Esophagus muscularis mucosa (tissue), 4 donors: ENCODE results near the gene DOCK1. TPM values are rescaled to one million over a fixed set of nuclear protein-coding genes. Genes with fewer than 3 reads are reported as not detected.
A peak's percentile ranks its signal among the peaks of the same experiment; 100 is the strongest.

Source experiments
- DNase-seq: peaks from one replicate; pipeline ENCODE4 v3.0.0-alpha.2; 2017; ENCODE audit errors: extremely low spot score
- H3K27ac ChIP-seq, 4 donors: fragments of 200-600 bp; sonication (generic); replicated peaks in 1 of 4; 1 replicate in 3 of 4; 2 replicates in 1 of 4; pipeline ENCODE4 v1.5.1; 2016 to 2019; ENCODE audit warnings: mild to moderate bottlenecking in 1 of 4
- H3K27me3 ChIP-seq, 4 donors: fragments of 200-600 bp; sonication (generic); one replicate each; pipeline versions ENCODE4 v1.5.1 to v1.6.0; 2016 to 2019
- H3K36me3 ChIP-seq, 4 donors: fragments of 200-600 bp; sonication (generic); one replicate each; pipeline ENCODE4 v1.5.1; 2016 to 2019
- H3K4me1 ChIP-seq, 4 donors: fragments of 200-600 bp; sonication (generic); one replicate each; pipeline ENCODE4 v1.5.1; 2016 to 2019
- H3K4me3 ChIP-seq, 4 donors: fragments of 200-600 bp; sonication (generic); 1 replicate in 2 of 4; 2 replicates in 2 of 4; pipeline ENCODE4 v1.5.1; 2016 to 2019; ENCODE audit warnings: mild to moderate bottlenecking in 4 of 4, moderate library complexity in 1 of 4
- H3K9me3 ChIP-seq, 4 donors: fragments of 200-600 bp; sonication (generic); 1 replicate in 3 of 4; 2 replicates in 1 of 4; pipeline ENCODE4 v1.5.1; 2016 to 2019
- EP300 ChIP-seq: sonication (generic); formaldehyde crosslinking; IDR thresholded peaks from one replicate; pipeline ENCODE4 v1.6.1; 2017; ENCODE audit warnings: antibody characterized with exemption
- POLR2A ChIP-seq: fragments of 450-650 bp; IDR thresholded peaks from one replicate; pipeline ENCODE4 v1.6.1; 2017; ENCODE audit warnings: antibody characterized with exemption, moderate library complexity, mild to moderate bottlenecking, low read depth
- POLR2AphosphoS5 ChIP-seq, 2 donors: sonication (generic); formaldehyde crosslinking; IDR thresholded peaks; one replicate each; pipeline ENCODE4 v1.6.1; 2017; ENCODE audit warnings: antibody characterized with exemption in 2 of 2
- WGBS: methylation state at CpG from one replicate; pipeline ENCODE4 v1.1.5; 2018; 5-methylcytosine and 5-hydroxymethylcytosine counted together
- intact Hi-C: fragments of 100-400 bp; cut with DNase I; formaldehyde crosslinking; loops from one replicate; pipeline ENCODE4 v1.15.1; 2023
- total RNA-seq, 4 donors: library from RNA; depleted of rRNA; stranded (reverse); fragments of >200 nt; gene quantifications; one replicate each; pipeline versions ENCODE4 v1.1.0 to v1.2.1, GENCODE V29; 2016
- TF ChIP-seq, protein P1 (sequence below), 3 experiments: fragments of 200-600 bp in 2 of 3; fragments of 450-650 bp in 1 of 3; sonication (generic) in 2 of 3; IDR thresholded peaks; one replicate each; pipeline ENCODE4 v1.5.1; 2017 to 2019; ENCODE audit warnings: antibody characterized with exemption in 3 of 3, mild to moderate bottlenecking in 2 of 3, moderate library complexity in 1 of 3

Gene DOCK1
- total RNA-seq, 4 donors from 2014 or later = 41.4 to 60.3 (median 55.3) TPM

- TF ChIP-seq POLR2AphosphoS5 (IDR thresholded peaks at IDR 0.05) (no peak), POLR2A (no peak), EP300 (no peak)
- TF ChIP-seq, protein P1, sequence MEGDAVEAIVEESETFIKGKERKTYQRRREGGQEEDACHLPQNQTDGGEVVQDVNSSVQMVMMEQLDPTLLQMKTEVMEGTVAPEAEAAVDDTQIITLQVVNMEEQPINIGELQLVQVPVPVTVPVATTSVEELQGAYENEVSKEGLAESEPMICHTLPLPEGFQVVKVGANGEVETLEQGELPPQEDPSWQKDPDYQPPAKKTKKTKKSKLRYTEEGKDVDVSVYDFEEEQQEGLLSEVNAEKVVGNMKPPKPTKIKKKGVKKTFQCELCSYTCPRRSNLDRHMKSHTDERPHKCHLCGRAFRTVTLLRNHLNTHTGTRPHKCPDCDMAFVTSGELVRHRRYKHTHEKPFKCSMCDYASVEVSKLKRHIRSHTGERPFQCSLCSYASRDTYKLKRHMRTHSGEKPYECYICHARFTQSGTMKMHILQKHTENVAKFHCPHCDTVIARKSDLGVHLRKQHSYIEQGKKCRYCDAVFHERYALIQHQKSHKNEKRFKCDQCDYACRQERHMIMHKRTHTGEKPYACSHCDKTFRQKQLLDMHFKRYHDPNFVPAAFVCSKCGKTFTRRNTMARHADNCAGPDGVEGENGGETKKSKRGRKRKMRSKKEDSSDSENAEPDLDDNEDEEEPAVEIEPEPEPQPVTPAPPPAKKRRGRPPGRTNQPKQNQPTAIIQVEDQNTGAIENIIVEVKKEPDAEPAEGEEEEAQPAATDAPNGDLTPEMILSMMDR (IDR thresholded peaks at IDR 0.05) = no peak
- no peak overlapping the region for H3K4me3 ChIP-seq
- H3K27ac ChIP-seq = no peak overlapping the region
- H3K27me3 ChIP-seq = no peaks in the 10 kb centered on the region
- DNase-seq = no peak
- H3K36me3 ChIP-seq = peaks cover 20 to 67% (median 40%) of the 10 kb centered on the region in 4 donors
- no peaks in the 10 kb centered on the region for H3K9me3 ChIP-seq
- 93% methylated on average over 3 of the region's 3 CpGs for WGBS
- intact Hi-C loops = no loop called here
- no peaks in the 10 kb centered on the region for H3K4me1 ChIP-seq
Observed at GRCh38 chr10:127385066-127385465, 479.8 kb downstream of the DOCK1 start.

DNA sequence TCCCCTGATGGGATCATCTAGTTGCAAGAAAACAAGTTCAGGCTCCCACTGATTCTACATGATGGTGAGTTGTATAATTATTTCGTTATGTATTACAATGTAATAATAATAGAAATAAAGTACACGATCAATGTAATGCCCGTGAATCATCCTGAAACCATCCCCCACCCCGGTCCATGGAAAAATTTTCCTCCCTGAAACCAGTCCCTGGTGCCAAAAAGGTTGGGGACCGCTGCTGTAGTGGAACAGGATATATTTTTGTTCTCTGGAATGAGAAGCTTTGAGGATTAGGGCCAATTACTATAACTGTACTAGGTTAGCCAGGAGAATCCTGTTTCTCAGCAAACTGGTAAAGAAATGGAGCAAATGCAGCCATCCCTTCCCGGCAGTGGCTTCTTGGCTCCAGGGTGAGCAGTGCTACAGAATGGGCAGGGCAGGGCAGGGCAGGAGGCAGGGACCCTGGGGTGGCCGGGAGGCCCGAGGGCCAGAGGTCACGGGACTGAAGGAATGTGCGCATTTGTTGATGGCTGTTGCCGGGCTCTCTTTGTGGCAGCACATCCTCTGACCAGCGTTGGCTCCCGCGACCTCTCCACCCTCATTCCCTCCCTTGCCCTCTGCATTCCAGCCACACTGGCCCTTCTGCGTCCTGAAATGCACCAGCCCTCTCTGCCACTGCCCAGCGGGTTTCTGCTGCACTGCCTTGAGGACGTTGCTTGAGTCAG is 481.5 kb downstream of the DOCK1 start:
- H3K27me3 ChIP-seq = no peaks in the 10 kb centered on the region
- H3K27ac ChIP-seq = no peak overlapping the region
- H3K36me3 ChIP-seq = peaks cover 16 to 59% (median 43%) of the 10 kb centered on the region in 4 donors
- TF ChIP-seq POLR2AphosphoS5 (IDR thresholded peaks at IDR 0.05) (no peak), POLR2A (no peak), EP300 (no peak)
- TF ChIP-seq, protein P1 (IDR thresholded peaks at IDR 0.05) = no peak
- no peak for DNase-seq
- no peak overlapping the region for H3K4me3 ChIP-seq
- no peaks in the 10 kb centered on the region for H3K4me1 ChIP-seq
- intact Hi-C loops = no loop called here
- 91% methylated on average over 15 of the region's 17 CpGs for WGBS
- H3K9me3 ChIP-seq = no peaks in the 10 kb centered on the region

DNA sequence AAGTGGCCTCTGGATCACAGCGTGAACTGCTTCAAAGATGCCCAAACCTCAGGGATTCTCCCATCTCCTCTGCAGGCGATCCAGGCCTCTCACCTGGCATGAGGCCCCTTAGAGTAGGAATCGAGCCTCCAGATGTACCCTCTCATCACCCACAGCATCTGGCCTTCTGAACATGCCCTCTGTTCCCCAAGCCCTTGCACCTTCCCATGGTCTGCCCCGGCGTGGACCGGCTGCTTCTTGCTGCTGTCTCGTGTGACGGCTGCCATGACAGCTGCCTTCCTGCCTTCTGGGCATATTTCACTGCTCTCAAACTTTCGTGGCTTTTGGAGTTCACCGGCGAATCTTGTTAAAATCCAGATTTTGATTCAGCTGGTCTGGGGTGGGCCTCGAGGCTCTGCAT is 486.6 kb downstream of the DOCK1 start:
- Histone ChIP-seq H3K9me3 (no peaks in the 10 kb centered on the region), H3K36me3 (peaks cover 0 to 31% (median 21%) of the 10 kb centered on the region in 4 donors), H3K4me1 (no peaks in the 10 kb centered on the region), H3K27ac (peak overlapping the region in 2 of 4 donors; percentile 13 to 37), H3K27me3 (no peaks in the 10 kb centered on the region), H3K4me3 (no peak overlapping the region)
- intact Hi-C loops = no loop called here
- 92% methylated on average over 8 of the region's 12 CpGs for WGBS
- TF ChIP-seq POLR2AphosphoS5 (IDR thresholded peaks at IDR 0.05) (no peak), POLR2A (no peak), EP300 (no peak)
- TF ChIP-seq, protein P1 (IDR thresholded peaks at IDR 0.05) = no peak
- no peak for DNase-seq

DNA sequence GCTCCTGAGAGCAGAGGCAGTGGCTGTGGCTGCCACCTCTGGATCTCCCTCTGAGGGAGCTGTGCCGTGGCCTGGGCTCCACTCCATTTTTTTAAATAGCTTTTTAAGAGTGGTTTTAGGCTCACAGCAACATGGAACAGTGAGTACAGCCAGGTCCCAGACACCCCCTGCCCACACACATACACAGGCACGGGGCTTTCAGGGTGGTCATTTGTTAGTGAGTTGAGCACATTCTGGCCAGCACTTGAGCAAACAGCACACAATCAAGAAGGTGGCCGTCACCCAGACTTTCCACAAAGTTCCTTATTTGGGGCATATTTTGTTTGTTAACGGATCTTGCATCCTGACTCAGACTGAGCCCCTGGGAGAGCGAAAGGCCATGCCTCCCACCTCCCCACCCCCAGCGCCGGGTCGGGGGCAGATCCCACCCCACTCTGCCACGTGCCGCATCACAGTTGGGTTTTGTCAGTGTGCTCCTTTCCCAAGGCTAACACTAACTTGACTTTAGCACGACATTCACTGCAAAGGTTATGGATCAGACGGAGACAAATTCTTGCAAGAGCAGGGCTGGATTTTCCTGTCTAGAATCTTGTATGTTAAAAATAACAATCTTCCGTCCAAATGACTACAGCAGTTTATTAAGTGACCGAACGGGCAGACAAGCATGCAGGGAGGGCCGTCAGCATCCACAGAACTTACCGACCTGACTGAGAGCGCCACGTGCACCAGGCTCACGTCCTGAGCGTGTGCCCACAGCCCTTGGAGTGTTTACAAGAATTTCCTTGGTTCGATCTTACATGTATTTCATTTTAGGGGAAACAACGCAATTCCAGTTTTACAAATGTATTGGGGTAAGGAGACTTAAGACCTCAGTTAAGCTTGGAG is 487.4 kb downstream of the DOCK1 start:
- TF ChIP-seq POLR2AphosphoS5 (IDR thresholded peaks at IDR 0.05) (no peak), EP300 (no peak), POLR2A (no peak)
- TF ChIP-seq, protein P1 (IDR thresholded peaks at IDR 0.05) = no peak
- H3K27ac ChIP-seq = peak overlapping the region in 2 of 4 donors; percentile 13 to 37
- no peaks in the 10 kb centered on the region for H3K4me1 ChIP-seq
- WGBS = 71% methylated on average over 21 of the region's 23 CpGs
- H3K27me3 ChIP-seq = no peaks in the 10 kb centered on the region
- H3K36me3 ChIP-seq = peaks cover 0 to 24% (median 15%) of the 10 kb centered on the region in 4 donors
- no peak overlapping the region for H3K4me3 ChIP-seq
- intact Hi-C loops = no loop called here
- DNase-seq = no peak
- no peaks in the 10 kb centered on the region for H3K9me3 ChIP-seq
